Nephron progenitor cell (in vitro differentiated cells): ENCODE measurements around the gene FERMT2.
A peak's percentile ranks its signal among the peaks of the same experiment; 100 is the strongest.

Source experiments
- DNase-seq: peaks from one replicate; pipeline ENCODE4 v3.0.0; 2021
- H3K27ac Mint-ChIP-seq: 2 replicates; pipeline ENCODE4 v1.8.0; 2021; ENCODE audit warnings: mild to moderate bottlenecking, moderate library complexity, mixed read lengths
- H3K27me3 Mint-ChIP-seq: 2 replicates; pipeline ENCODE4 v1.8.0; 2021; ENCODE audit warnings: mild to moderate bottlenecking, low read depth, mixed read lengths; ENCODE audit not compliant: poor library complexity
- H3K36me3 Mint-ChIP-seq: 2 replicates; pipeline ENCODE4 v1.8.0; 2021; ENCODE audit warnings: low read depth, mixed read lengths
- H3K4me1 Mint-ChIP-seq: 2 replicates; pipeline ENCODE4 v1.8.0; 2021; ENCODE audit warnings: mixed read lengths
- H3K4me3 Mint-ChIP-seq: 2 replicates; pipeline ENCODE4 v1.8.0; 2021; ENCODE audit warnings: mild to moderate bottlenecking, moderate library complexity, mixed read lengths
- H3K9me3 Mint-ChIP-seq: 2 replicates; pipeline ENCODE4 v1.8.0; 2021; ENCODE audit warnings: mild to moderate bottlenecking, moderate library complexity, mixed read lengths
- CTCF ChIP-seq: fragments of 200-600 bp; sonication (generic); IDR thresholded peaks from 2 replicates; pipeline ENCODE4 v1.5.0; 2021; ENCODE audit warnings: antibody characterized with exemption

FERMT2 gene

GRCh38 chr14:52988139-52988538 lies 37.3 kb upstream of the FERMT2 start:
- Mint-ChIP-seq H3K27me3 (no peaks in the 10 kb centered on the region), H3K27ac (no peak overlapping the region), H3K36me3 (no peaks in the 10 kb centered on the region), H3K4me3 (no peak overlapping the region), H3K9me3 (peaks cover 10% of the 10 kb centered on the region), H3K4me1 (no peaks in the 10 kb centered on the region)
- TF ChIP-seq CTCF: no peak
- DNase-seq: no peak

GRCh38 chr14:52987514-52987913 lies 36.7 kb upstream of the FERMT2 start:
- DNase-seq: no peak
- Mint-ChIP-seq H3K4me3 (no peak overlapping the region), H3K27me3 (no peaks in the 10 kb centered on the region), H3K9me3 (peaks cover 7% of the 10 kb centered on the region), H3K4me1 (no peaks in the 10 kb centered on the region), H3K27ac (no peak overlapping the region), H3K36me3 (no peaks in the 10 kb centered on the region)
- TF ChIP-seq CTCF: no peak

- no peak overlapping the region for H3K4me3 Mint-ChIP-seq
- no peaks in the 10 kb centered on the region for H3K27me3 Mint-ChIP-seq
- no peak for TF ChIP-seq CTCF
- no peak overlapping the region for H3K27ac Mint-ChIP-seq
- no peaks in the 10 kb centered on the region for H3K4me1 Mint-ChIP-seq
- peaks cover 7% of the 10 kb centered on the region for H3K9me3 Mint-ChIP-seq
- no peaks in the 10 kb centered on the region for H3K36me3 Mint-ChIP-seq
- DNase-seq: no peak
These were observed 36.2 kb upstream of the FERMT2 start for GRCh38 chr14:52987042-52987441.

GRCh38 chr14:52977798-52978197 lies 26.9 kb upstream of the FERMT2 start:
- H3K4me1 Mint-ChIP-seq: no peaks in the 10 kb centered on the region
- peaks cover 6% of the 10 kb centered on the region for H3K9me3 Mint-ChIP-seq
- no peak overlapping the region for H3K27ac Mint-ChIP-seq
- H3K4me3 Mint-ChIP-seq: no peak overlapping the region
- no peak for DNase-seq
- H3K36me3 Mint-ChIP-seq: no peaks in the 10 kb centered on the region
- no peak for TF ChIP-seq CTCF
- H3K27me3 Mint-ChIP-seq: peaks cover 4% of the 10 kb centered on the region

GRCh38 chr14:52974406-52974805 lies 23.6 kb upstream of the FERMT2 start:
- Mint-ChIP-seq H3K4me1 (no peaks in the 10 kb centered on the region), H3K4me3 (no peak overlapping the region), H3K36me3 (no peaks in the 10 kb centered on the region), H3K9me3 (peaks cover 16% of the 10 kb centered on the region), H3K27ac (peak overlapping the region; percentile 12), H3K27me3 (peaks cover 4% of the 10 kb centered on the region)
- DNase-seq: no peak
- no peak for TF ChIP-seq CTCF

- H3K4me3 Mint-ChIP-seq: no peak overlapping the region
- H3K27me3 Mint-ChIP-seq: no peaks in the 10 kb centered on the region
- peaks cover 6% of the 10 kb centered on the region for H3K9me3 Mint-ChIP-seq
- TF ChIP-seq CTCF: peak; percentile 38
- H3K27ac Mint-ChIP-seq: peak overlapping the region; percentile 14
- DNase-seq: peak; percentile 27
- peaks cover 21% of the 10 kb centered on the region for H3K4me1 Mint-ChIP-seq
- peaks cover 4% of the 10 kb centered on the region for H3K36me3 Mint-ChIP-seq
These were observed 10.3 kb upstream of the FERMT2 start for GRCh38 chr14:52961060-52961639.
